ENCODE results near the gene CREBZF.

The CREBZF gene

GRCh38 chr11:85627332-85627997, 37.5 kb downstream of the CREBZF start, which contains the start of gene DLG2:
Gene DLG2 (minus strand): TSS chr11:85627344.
- no peak for TF ChIP-seq EP300 (IDR thresholded peaks at IDR 0.05; ENCODE audit: borderline replicate concordance)
- TF ChIP-seq NFIC (IDR thresholded peaks at IDR 0.05) = peak; percentile 54; the same call in 1 of the 2 replicates

- TF ChIP-seq RAD21 (IDR thresholded peaks at IDR 0.05; ENCODE audit: low read depth) = no peak
- TF ChIP-seq YY1 (IDR thresholded peaks at IDR 0.05; ENCODE audit: low read depth) = no peak
- no peak for TF ChIP-seq CREB1 (IDR thresholded peaks at IDR 0.05; ENCODE audit: low read depth)
- TF ChIP-seq REST (IDR thresholded peaks at IDR 0.05; ENCODE audit: low read depth) = no peak
- TF ChIP-seq, protein P1, sequence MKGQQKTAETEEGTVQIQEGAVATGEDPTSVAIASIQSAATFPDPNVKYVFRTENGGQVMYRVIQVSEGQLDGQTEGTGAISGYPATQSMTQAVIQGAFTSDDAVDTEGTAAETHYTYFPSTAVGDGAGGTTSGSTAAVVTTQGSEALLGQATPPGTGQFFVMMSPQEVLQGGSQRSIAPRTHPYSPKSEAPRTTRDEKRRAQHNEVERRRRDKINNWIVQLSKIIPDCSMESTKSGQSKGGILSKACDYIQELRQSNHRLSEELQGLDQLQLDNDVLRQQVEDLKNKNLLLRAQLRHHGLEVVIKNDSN (IDR thresholded peaks at IDR 0.05) = no peak
- no peak for TF ChIP-seq ZBTB7A (IDR thresholded peaks at IDR 0.05; ENCODE audit: low read depth)
- no peak for TF ChIP-seq CEBPB (IDR thresholded peaks at IDR 0.05)
- no peak for TF ChIP-seq TEAD4 (IDR thresholded peaks at IDR 0.05)
- no peak for TF ChIP-seq TCF12 (IDR thresholded peaks at IDR 0.05; ENCODE audit: low read depth)
- no peak for TF ChIP-seq TAF1 (IDR thresholded peaks at IDR 0.05; ENCODE audit: low read depth)
- TF ChIP-seq, protein P2, sequence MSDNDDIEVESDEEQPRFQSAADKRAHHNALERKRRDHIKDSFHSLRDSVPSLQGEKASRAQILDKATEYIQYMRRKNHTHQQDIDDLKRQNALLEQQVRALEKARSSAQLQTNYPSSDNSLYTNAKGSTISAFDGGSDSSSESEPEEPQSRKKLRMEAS (IDR thresholded peaks at IDR 0.05) = no peak
- TF ChIP-seq EGR1 (IDR thresholded peaks at IDR 0.05) = no peak
- no peak for TF ChIP-seq NFIC (IDR thresholded peaks at IDR 0.05)
- no peak for TF ChIP-seq FOXM1 (IDR thresholded peaks at IDR 0.05; ENCODE audit: borderline replicate concordance, low read depth)
- TF ChIP-seq EP300 (IDR thresholded peaks at IDR 0.05; ENCODE audit: borderline replicate concordance) = no peak
These were observed 38.4 kb downstream of the CREBZF start for GRCh38 chr11:85626496-85626895.

- TF ChIP-seq TCF12 (IDR thresholded peaks at IDR 0.05; ENCODE audit: low read depth) (no peak), YY1 (IDR thresholded peaks at IDR 0.05; ENCODE audit: low read depth) (no peak), NFIC (IDR thresholded peaks at IDR 0.05) (no peak), REST (IDR thresholded peaks at IDR 0.05; ENCODE audit: low read depth) (no peak), CEBPB (IDR thresholded peaks at IDR 0.05) (no peak), RAD21 (IDR thresholded peaks at IDR 0.05; ENCODE audit: low read depth) (no peak), ZBTB7A (IDR thresholded peaks at IDR 0.05; ENCODE audit: low read depth) (no peak), CREB1 (IDR thresholded peaks at IDR 0.05; ENCODE audit: low read depth) (no peak), TAF1 (IDR thresholded peaks at IDR 0.05; ENCODE audit: low read depth) (no peak), EP300 (IDR thresholded peaks at IDR 0.05; ENCODE audit: borderline replicate concordance) (no peak), EGR1 (IDR thresholded peaks at IDR 0.05) (no peak), TEAD4 (IDR thresholded peaks at IDR 0.05) (no peak), FOXM1 (IDR thresholded peaks at IDR 0.05; ENCODE audit: borderline replicate concordance, low read depth) (no peak)
- TF ChIP-seq, protein P1 (IDR thresholded peaks at IDR 0.05) = no peak
- TF ChIP-seq, protein P2 (IDR thresholded peaks at IDR 0.05) = no peak
These were observed 44.7 kb downstream of the CREBZF start for GRCh38 chr11:85620256-85620655.

DNA sequence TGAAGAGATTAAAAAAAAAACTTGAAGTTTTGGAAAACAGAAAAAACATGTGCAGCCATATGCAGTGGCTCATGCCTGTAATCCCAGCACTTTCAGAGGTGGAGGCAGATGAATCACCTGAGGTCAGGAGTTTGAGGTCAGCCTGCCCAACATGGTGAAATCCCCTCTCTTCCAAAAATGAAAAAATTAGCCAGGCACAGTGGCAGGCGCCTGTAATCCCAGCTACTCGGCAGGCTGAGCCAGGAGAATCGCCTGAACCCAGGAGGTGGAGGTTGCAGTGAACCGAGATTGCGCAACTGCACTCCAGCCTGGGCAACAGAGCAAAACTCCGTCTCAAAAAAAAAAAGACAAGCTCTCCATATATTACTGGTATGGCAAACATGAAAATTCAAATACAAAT, 45.4 kb downstream of the CREBZF start:
- peak; percentile 92 for TF ChIP-seq CEBPB (IDR thresholded peaks at IDR 0.05)
- TF ChIP-seq RAD21 (IDR thresholded peaks at IDR 0.05; ENCODE audit: low read depth) = no peak

All from Ishikawa (cell line).